DOHH2 (cell line): ENCODE data around the gene RCAN2.

Source experiments
- EZH2phosphoT487 ChIP-seq: fragments of 200-600 bp; sonication (generic); IDR thresholded peaks from 2 replicates; pipeline ENCODE4 v1.6.1; 2017; ENCODE audit warnings: borderline replicate concordance, mild to moderate bottlenecking, antibody characterized with exemption, low read length, moderate library complexity, mixed read lengths
- TF ChIP-seq, protein P1 (sequence below): fragments of 200-600 bp; sonication (generic); IDR thresholded peaks from one replicate; pipeline ENCODE4 v1.5.1; 2014; ENCODE audit warnings: antibody characterized with exemption, mild to moderate bottlenecking, low read depth, low read length; ENCODE audit not compliant: poor library complexity, severe bottlenecking

DNA sequence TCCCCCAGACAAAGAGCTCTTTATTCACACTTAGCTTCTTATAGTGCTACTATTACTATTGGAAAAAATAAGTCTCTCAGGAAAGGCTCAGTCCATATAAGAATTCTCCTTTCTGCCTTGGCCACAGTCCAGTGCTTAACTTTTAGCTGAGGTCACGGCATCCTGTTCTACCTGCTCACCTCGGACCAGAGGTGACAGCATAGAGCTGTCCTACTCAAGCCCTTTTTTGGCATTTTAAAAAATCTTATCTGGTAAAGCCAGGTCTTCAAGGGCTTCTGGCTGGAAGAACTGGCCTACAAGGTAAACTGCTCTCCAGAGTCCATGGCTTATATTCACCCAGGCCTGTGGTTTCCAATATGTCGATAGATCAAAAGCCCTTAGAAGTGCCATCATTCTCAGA is 109.7 kb downstream of the RCAN2 start:
- TF ChIP-seq, protein P1, sequence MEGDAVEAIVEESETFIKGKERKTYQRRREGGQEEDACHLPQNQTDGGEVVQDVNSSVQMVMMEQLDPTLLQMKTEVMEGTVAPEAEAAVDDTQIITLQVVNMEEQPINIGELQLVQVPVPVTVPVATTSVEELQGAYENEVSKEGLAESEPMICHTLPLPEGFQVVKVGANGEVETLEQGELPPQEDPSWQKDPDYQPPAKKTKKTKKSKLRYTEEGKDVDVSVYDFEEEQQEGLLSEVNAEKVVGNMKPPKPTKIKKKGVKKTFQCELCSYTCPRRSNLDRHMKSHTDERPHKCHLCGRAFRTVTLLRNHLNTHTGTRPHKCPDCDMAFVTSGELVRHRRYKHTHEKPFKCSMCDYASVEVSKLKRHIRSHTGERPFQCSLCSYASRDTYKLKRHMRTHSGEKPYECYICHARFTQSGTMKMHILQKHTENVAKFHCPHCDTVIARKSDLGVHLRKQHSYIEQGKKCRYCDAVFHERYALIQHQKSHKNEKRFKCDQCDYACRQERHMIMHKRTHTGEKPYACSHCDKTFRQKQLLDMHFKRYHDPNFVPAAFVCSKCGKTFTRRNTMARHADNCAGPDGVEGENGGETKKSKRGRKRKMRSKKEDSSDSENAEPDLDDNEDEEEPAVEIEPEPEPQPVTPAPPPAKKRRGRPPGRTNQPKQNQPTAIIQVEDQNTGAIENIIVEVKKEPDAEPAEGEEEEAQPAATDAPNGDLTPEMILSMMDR, result no peak
- TF ChIP-seq EZH2phosphoT487, result no peak
